ENCODE results near the gene TNPO3.

TNPO3 gene

GRCh38 chr7:128938544-128939074 is 116.3 kb downstream of the TNPO3 start:
- DNase-seq (ENCODE audit: low spot score), result no peak

- DNase-seq (ENCODE audit: low spot score), result no peak
These were observed 117.0 kb downstream of the TNPO3 start, which contains the start of gene IRF5 for GRCh38 chr7:128937647-128938543. TSS of gene IRF5 (plus strand) at chr7:128937927. CDS start at chr7:128942082, 4,155 bp downstream.

- no peak for DNase-seq (ENCODE audit: low spot score)
These were observed 117.7 kb downstream of the TNPO3 start for GRCh38 chr7:128937271-128937646.

GRCh38 chr7:128936798-128937197 is 118.1 kb downstream of the TNPO3 start:
- no peak for DNase-seq (ENCODE audit: low spot score)

- DNase-seq (ENCODE audit: low spot score), result no peak
These were observed 119.6 kb downstream of the TNPO3 start for GRCh38 chr7:128935342-128935730.

GRCh38 chr7:128934361-128935341 is 120.3 kb downstream of the TNPO3 start:
- no peak for DNase-seq (ENCODE audit: low spot score)

- DNase-seq (ENCODE audit: low spot score), result peak; percentile 70
These were observed 121.6 kb downstream of the TNPO3 start for GRCh38 chr7:128933180-128933891.

GRCh38 chr7:128932862-128933179 is 122.1 kb downstream of the TNPO3 start:
- no peak for DNase-seq (ENCODE audit: low spot score)

GRCh38 chr7:128931965-128932861 is 122.7 kb downstream of the TNPO3 start:
- no peak for DNase-seq (ENCODE audit: low spot score)

- DNase-seq (ENCODE audit: low spot score), result no peak
These were observed 123.6 kb downstream of the TNPO3 start for GRCh38 chr7:128931190-128931798.

- DNase-seq (ENCODE audit: low spot score), result no peak
These were observed 125.8 kb downstream of the TNPO3 start for GRCh38 chr7:128928882-128929788.

GRCh38 chr7:128928159-128928813 is 126.6 kb downstream of the TNPO3 start:
- no peak for DNase-seq (ENCODE audit: low spot score)

- no peak for DNase-seq (ENCODE audit: low spot score)
These were observed 130.0 kb downstream of the TNPO3 start for GRCh38 chr7:128924707-128925588.

- no peak for DNase-seq (ENCODE audit: low spot score)
These were observed 131.5 kb downstream of the TNPO3 start for GRCh38 chr7:128923411-128923800.

GRCh38 chr7:128922496-128923410 is 132.2 kb downstream of the TNPO3 start:
- DNase-seq (ENCODE audit: low spot score), result no peak

- no peak for DNase-seq (ENCODE audit: low spot score)
These were observed 133.0 kb downstream of the TNPO3 start for GRCh38 chr7:128921866-128922440.

All from pons (tissue), 1 donor.